Posterior vena cava (tissue), 2 donors: ENCODE results near the gene CHST13. TPM values are rescaled to one million over a fixed set of nuclear protein-coding genes. Genes with fewer than 3 reads are reported as not detected.

ENCODE experiments used
- DNase-seq: peaks from one replicate; pipeline ENCODE4 v3.0.0-alpha.2; 2020; ENCODE audit warnings: low spot score
- intact Hi-C, 2 donors: fragments of 100-400 bp; cut with DNase I; formaldehyde crosslinking; loops; one replicate each; pipeline versions ENCODE4 v1.14.1 to v1.14.2; 2022 to 2023
- long read RNA-seq, 2 donors: library from polyadenylated mRNA; unstranded; transcript quantifications; one replicate each; pipeline ENCODE4 v2.0.0, GENCODE V29; 2020 to 2021
- total RNA-seq, 2 donors: library from RNA; stranded (reverse); fragmentation: NEBNext Ultra II Directional; extraction: Animal tissue kit (Norgen Biotek cat#: 25700); gene quantifications; one replicate each; pipeline ENCODE4 v1.2.1, GENCODE V29; 2021
- donor health status: DM: yes; HTN: yes; CAD: no.
- donor health status: DM: yes; HTN: yes; CAD: no.

Gene CHST13
- total RNA-seq: under 1 TPM; 0.86 to 0.88 TPM
- long read RNA-seq, donor 1: 0 reads
- long read RNA-seq, donor 2: 0 reads

- intact Hi-C loops: loop anchor here in 1 of 2 donors (10.0 kb wide), 1 partner anchor 1011 kb away; no protein-coding TSS in a partner anchor
- peak; percentile 91 for DNase-seq
These were observed at the start of gene CHST13 for GRCh38 chr3:126523745-126524428. TSS of gene CHST13 (plus strand) at chr3:126524155. CDS start at chr3:126524333, 178 bp downstream.

GRCh38 chr3:126474498-126475412 is 49.2 kb upstream of the CHST13 start:
- DNase-seq: peak; percentile 86
- intact Hi-C loops: no loop called here

GRCh38 chr3:126475413-126476114 is 48.4 kb upstream of the CHST13 start, which contains the start of gene ZXDC:
TSS of gene ZXDC (minus strand) at chr3:126475891. CDS start at chr3:126475865, 26 bp downstream.
- intact Hi-C loops: no loop called here

GRCh38 chr3:126476166-126477060 is 47.5 kb upstream of the CHST13 start:
- intact Hi-C loops: no loop called here
- peak; percentile 91 for DNase-seq

More at GRCh38 chr3:126475413-126476114, 48.4 kb upstream of the CHST13 start, which contains the start of gene ZXDC:
- DNase-seq: peak; percentile 99

GRCh38 chr3:126477061-126477380 is 46.9 kb upstream of the CHST13 start:
- no peak for DNase-seq
- intact Hi-C loops: no loop called here

GRCh38 chr3:126478581-126479310 is 45.2 kb upstream of the CHST13 start:
- DNase-seq: peak; percentile 45
- intact Hi-C loops: no loop called here

- DNase-seq: peak; percentile 43
- intact Hi-C loops: no loop called here
These were observed 44.3 kb upstream of the CHST13 start for GRCh38 chr3:126479642-126480041.

GRCh38 chr3:126480206-126480605 is 43.7 kb upstream of the CHST13 start:
- DNase-seq: no peak
- intact Hi-C loops: no loop called here

GRCh38 chr3:126480861-126481260 is 43.1 kb upstream of the CHST13 start:
- intact Hi-C loops: no loop called here
- DNase-seq: no peak

- intact Hi-C loops: no loop called here
- no peak for DNase-seq
These were observed 42.0 kb upstream of the CHST13 start for GRCh38 chr3:126481808-126482502.

GRCh38 chr3:126482503-126483255 is 41.3 kb upstream of the CHST13 start:
- intact Hi-C loops: no loop called here

GRCh38 chr3:126483321-126483761 is 40.6 kb upstream of the CHST13 start:
- no peak for DNase-seq
- intact Hi-C loops: no loop called here

More at GRCh38 chr3:126482503-126483255, 41.3 kb upstream of the CHST13 start:
- DNase-seq: peak; percentile 67

- DNase-seq: no peak
- intact Hi-C loops: no loop called here
These were observed 39.8 kb upstream of the CHST13 start for GRCh38 chr3:126484148-126484547.

GRCh38 chr3:126484662-126485061 is 39.3 kb upstream of the CHST13 start:
- intact Hi-C loops: no loop called here
- no peak for DNase-seq

- intact Hi-C loops: no loop called here
- DNase-seq: no peak
These were observed 38.6 kb upstream of the CHST13 start for GRCh38 chr3:126485176-126485897.

GRCh38 chr3:126485956-126486355 is 38.0 kb upstream of the CHST13 start:
- intact Hi-C loops: no loop called here
- DNase-seq: no peak
